ENCODE data around the gene SLC16A4.
"Not testable (repeated sequence)": the region's sequence is repeated elsewhere in the genome, so short reads cannot be mapped to it uniquely, and the experiment has no call there.

The SLC16A4 gene

DNA sequence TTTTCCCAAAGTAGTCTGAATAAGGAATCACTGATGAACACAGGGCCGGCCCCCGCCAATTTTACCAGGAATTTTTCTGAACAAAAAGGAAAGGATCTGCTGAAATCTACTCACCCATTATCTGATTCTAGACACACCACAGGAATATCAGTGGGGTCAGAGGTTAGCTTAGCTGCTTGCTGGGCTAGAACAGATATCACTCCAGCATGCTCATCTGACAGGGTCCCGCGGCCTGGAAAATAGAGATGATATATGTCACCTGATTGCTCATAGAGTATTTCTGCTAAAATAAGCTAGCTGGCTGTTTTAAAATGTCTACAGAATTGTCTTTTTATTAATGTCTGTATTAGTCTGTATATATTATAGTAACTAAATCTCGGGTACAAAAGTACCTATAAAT lies 13.0 kb upstream of the SLC16A4 start:
- H3K4me1 ChIP-seq (ENCODE audit: control extremely low read depth in 1 of 4, control insufficient read depth in 4 of 4, insufficient read depth in 4 of 4, low read length in 3 of 4): peaks cover 11 to 20% (median 13%) of the 10 kb centered on the region in 4 experiments
- H3K36me3 ChIP-seq (ENCODE audit: control insufficient read depth in 4 of 4, insufficient read depth in 4 of 4, low read length in 3 of 4): peaks cover 20 to 51% (median 41%) of the 10 kb centered on the region in 4 experiments
- WGBS (ENCODE audit: insufficient coverage): 100% methylated on average over 3 of the region's 5 CpGs
- H3K27me3 ChIP-seq (replicated peaks in 2 of 5; ENCODE audit: control insufficient read depth in 4 of 5, insufficient read depth in 5 of 5, low read length in 4 of 5): no peaks in the 10 kb centered on the region
- no peaks in the 10 kb centered on the region for H3K9me3 ChIP-seq (ENCODE audit: control extremely low read depth in 1 of 5, control insufficient read depth in 4 of 5, insufficient read depth in 2 of 5, low read depth in 1 of 5, low read length in 4 of 5)
- H3K27ac ChIP-seq (ENCODE audit: insufficient read depth in 1 of 2, low read depth in 1 of 2, low read length in 2 of 2, poor library complexity in 1 of 2, severe bottlenecking in 2 of 2): peak overlapping the region in 1 of 2 experiments; percentile 14
- H3K4me3 ChIP-seq (ENCODE audit: control insufficient read depth in 1 of 7, extremely low read depth in 1 of 7, insufficient read depth in 4 of 7, low read depth in 2 of 7, low read length in 6 of 7): no peak overlapping the region
- DNase-seq: no peak
- ChIA-PET POLR2A (interaction anchor here (0.7 to 1.4 kb wide), 2 partner anchors 36 to 66 kb away, joined by 3 to 4 read pairs; no protein-coding TSS in a partner anchor), CTCF (interaction anchor here (1.0 to 2.7 kb wide), 3 partner anchors 21 to 64 kb away, joined by 3 to 8 read pairs (median 5); partner anchors contain the start of gene RBM15)

DNA sequence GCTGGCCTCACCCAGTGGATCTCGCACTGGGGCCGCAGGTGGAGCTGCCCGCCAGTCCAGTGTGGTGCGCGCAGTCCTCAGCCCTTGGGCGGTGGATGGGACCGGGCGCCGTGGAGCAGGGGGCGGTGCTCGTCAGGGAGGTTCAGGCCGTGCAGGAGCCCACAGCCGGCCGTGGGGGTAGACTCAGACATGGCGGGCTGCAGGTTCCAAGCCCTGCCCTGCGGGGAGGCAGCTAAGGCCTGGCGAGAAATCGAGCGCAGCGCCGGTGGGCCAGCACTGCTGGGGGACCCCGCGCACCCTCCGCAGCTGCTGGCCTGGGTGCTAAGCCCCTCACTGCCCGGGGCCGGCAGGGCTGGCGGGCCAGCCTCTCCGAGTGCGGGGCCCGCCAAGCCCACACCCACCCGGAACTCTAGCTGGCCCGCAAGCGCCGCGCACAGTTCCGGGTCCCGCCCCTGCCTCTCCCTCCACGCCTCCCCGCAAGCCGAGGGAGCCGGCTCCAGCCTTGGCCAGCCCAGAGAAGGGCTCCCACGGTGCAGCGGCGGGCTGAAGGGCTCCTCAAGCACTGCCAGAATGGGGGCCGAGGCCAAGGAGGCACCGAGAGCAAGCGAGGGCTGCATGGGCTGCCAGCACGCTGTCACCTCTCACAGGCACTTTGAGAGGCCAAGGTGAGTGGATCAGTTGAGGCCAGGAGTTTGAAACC lies 5.6 kb upstream of the SLC16A4 start:
- H3K4me3 ChIP-seq (ENCODE audit: control insufficient read depth in 1 of 7, extremely low read depth in 1 of 7, insufficient read depth in 4 of 7, low read depth in 2 of 7, low read length in 6 of 7); POLR2A ChIA-PET; H3K27ac ChIP-seq (ENCODE audit: insufficient read depth in 1 of 2, low read depth in 1 of 2, low read length in 2 of 2, poor library complexity in 1 of 2, severe bottlenecking in 2 of 2); H3K4me1 ChIP-seq (ENCODE audit: control extremely low read depth in 1 of 4, control insufficient read depth in 4 of 4, insufficient read depth in 4 of 4, low read length in 3 of 4); DNase-seq; H3K9me3 ChIP-seq (ENCODE audit: control extremely low read depth in 1 of 5, control insufficient read depth in 4 of 5, insufficient read depth in 2 of 5, low read depth in 1 of 5, low read length in 4 of 5); H3K27me3 ChIP-seq (replicated peaks in 2 of 5; ENCODE audit: control insufficient read depth in 4 of 5, insufficient read depth in 5 of 5, low read length in 4 of 5): not testable (repeated sequence)
- peaks cover 8 to 20% (median 14%) of the 10 kb centered on the region in 4 experiments for H3K36me3 ChIP-seq (ENCODE audit: control insufficient read depth in 4 of 4, insufficient read depth in 4 of 4, low read length in 3 of 4)
- CTCF ChIA-PET: interaction anchor here (1.6 kb wide), 1 partner anchor 10 kb away, joined by 4 read pairs; no protein-coding TSS in a partner anchor
- WGBS (ENCODE audit: insufficient coverage): 97% methylated on average over 33 of the region's 48 CpGs

DNA sequence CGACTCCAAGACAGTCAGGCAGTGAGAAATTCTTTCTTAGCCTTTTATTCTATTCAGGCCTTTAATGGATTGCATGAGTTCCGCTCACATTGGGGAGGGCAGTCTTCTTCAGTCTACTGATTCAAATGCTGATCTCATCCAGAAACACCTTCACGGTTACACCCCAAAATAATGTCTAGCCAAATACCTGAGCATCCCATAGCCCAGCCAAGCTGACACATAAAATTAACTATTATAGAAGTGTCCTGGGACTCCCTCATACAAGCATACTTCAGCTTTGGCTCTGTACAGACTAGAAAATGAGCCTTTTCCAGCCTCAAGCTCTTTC lies 3.6 kb upstream of the SLC16A4 start:
- no peaks in the 10 kb centered on the region for H3K27me3 ChIP-seq (replicated peaks in 2 of 5; ENCODE audit: control insufficient read depth in 4 of 5, insufficient read depth in 5 of 5, low read length in 4 of 5)
- no peaks in the 10 kb centered on the region for H3K9me3 ChIP-seq (ENCODE audit: control extremely low read depth in 1 of 5, control insufficient read depth in 4 of 5, insufficient read depth in 2 of 5, low read depth in 1 of 5, low read length in 4 of 5)
- WGBS (ENCODE audit: insufficient coverage): 96% methylated on average over 3 of the region's 3 CpGs
- POLR2A ChIA-PET: no interaction called here
- CTCF ChIA-PET: no interaction called here
- peaks cover 1 to 8% (median 4%) of the 10 kb centered on the region in 4 experiments for H3K36me3 ChIP-seq (ENCODE audit: control insufficient read depth in 4 of 4, insufficient read depth in 4 of 4, low read length in 3 of 4)
- H3K27ac ChIP-seq (ENCODE audit: insufficient read depth in 1 of 2, low read depth in 1 of 2, low read length in 2 of 2, poor library complexity in 1 of 2, severe bottlenecking in 2 of 2): no peak overlapping the region
- H3K4me1 ChIP-seq (ENCODE audit: control extremely low read depth in 1 of 4, control insufficient read depth in 4 of 4, insufficient read depth in 4 of 4, low read length in 3 of 4): no peaks in the 10 kb centered on the region
- no peak overlapping the region for H3K4me3 ChIP-seq (ENCODE audit: control insufficient read depth in 1 of 7, extremely low read depth in 1 of 7, insufficient read depth in 4 of 7, low read depth in 2 of 7, low read length in 6 of 7)
- no peak for DNase-seq

DNA sequence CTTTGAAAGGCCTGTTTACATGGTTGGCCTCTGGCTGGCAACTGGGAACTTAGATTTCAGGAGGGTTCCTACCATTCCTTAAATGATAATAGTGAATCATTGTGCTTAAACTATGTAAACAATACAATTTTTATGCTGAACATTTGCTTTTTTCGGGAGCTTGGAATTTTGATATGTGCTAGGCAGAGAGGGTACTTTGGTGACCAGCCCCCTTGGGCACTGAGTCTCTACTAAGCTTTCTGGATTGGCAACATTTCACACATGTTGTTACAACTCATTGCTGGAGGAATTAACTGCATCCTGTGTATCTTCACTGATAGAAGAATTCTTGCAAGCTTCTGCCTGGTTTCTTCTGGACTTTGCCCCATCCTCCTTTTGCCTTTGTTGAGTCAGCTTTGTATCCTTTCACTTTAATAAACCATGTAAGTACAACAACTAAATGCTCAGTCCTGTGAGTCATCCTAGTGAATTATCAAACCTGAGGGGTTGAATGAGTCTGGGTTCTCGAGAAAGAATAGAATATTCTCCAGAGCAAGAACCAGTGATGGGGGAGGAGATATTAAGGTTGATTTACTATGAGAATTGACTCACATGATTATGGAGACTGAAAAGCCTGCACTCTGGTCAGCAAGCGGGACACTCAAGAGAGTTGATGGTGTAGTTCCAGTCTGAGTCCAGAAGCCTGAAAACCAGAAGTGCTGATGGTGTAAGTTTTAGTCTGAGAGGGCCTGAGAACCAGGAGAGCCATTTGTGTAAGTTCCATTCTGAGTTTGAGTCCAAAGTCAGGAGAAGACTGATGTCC lies 3.1 kb upstream of the SLC16A4 start:
- DNase-seq: no peak
- Histone ChIP-seq H3K4me3 (ENCODE audit: control insufficient read depth in 1 of 7, extremely low read depth in 1 of 7, insufficient read depth in 4 of 7, low read depth in 2 of 7, low read length in 6 of 7) (no peak overlapping the region), H3K9me3 (ENCODE audit: control extremely low read depth in 1 of 5, control insufficient read depth in 4 of 5, insufficient read depth in 2 of 5, low read depth in 1 of 5, low read length in 4 of 5) (no peaks in the 10 kb centered on the region), H3K27ac (ENCODE audit: insufficient read depth in 1 of 2, low read depth in 1 of 2, low read length in 2 of 2, poor library complexity in 1 of 2, severe bottlenecking in 2 of 2) (no peak overlapping the region), H3K4me1 (ENCODE audit: control extremely low read depth in 1 of 4, control insufficient read depth in 4 of 4, insufficient read depth in 4 of 4, low read length in 3 of 4) (no peaks in the 10 kb centered on the region), H3K27me3 (replicated peaks in 2 of 5; ENCODE audit: control insufficient read depth in 4 of 5, insufficient read depth in 5 of 5, low read length in 4 of 5) (no peaks in the 10 kb centered on the region), H3K36me3 (ENCODE audit: control insufficient read depth in 4 of 4, insufficient read depth in 4 of 4, low read length in 3 of 4) (peaks cover 0 to 5% (median 3%) of the 10 kb centered on the region in 4 experiments)
- ChIA-PET CTCF (no interaction called here), POLR2A (no interaction called here)
- WGBS (ENCODE audit: insufficient coverage): 100% methylated on average over 3 of the region's 3 CpGs

DNA sequence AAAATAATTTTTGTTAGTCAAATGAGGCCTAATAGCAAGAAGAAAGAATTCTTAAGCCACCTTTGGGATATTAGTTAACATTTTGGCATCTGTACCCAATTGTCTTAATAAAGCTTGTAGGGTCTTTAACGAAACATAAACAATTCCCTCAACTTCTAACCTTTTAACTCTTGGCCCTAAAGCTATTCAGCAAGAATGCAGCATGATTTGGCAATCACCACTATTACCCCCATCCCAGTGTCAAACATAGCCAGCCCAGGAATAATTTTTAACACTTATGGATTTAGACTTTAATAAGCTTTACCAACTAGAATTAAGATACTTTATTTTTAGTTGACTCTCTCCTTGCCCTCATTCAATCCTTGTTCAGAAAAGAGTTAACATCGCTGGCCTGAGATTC lies 2.5 kb upstream of the SLC16A4 start:
- WGBS (ENCODE audit: insufficient coverage): 100% methylated on average over 1 of the region's 2 CpGs
- POLR2A ChIA-PET: no interaction called here
- H3K36me3 ChIP-seq (ENCODE audit: control insufficient read depth in 4 of 4, insufficient read depth in 4 of 4, low read length in 3 of 4): peaks cover 0 to 5% (median 3%) of the 10 kb centered on the region in 4 experiments
- H3K4me1 ChIP-seq (ENCODE audit: control extremely low read depth in 1 of 4, control insufficient read depth in 4 of 4, insufficient read depth in 4 of 4, low read length in 3 of 4): no peaks in the 10 kb centered on the region
- no peaks in the 10 kb centered on the region for H3K9me3 ChIP-seq (ENCODE audit: control extremely low read depth in 1 of 5, control insufficient read depth in 4 of 5, insufficient read depth in 2 of 5, low read depth in 1 of 5, low read length in 4 of 5)
- no peak overlapping the region for H3K27ac ChIP-seq (ENCODE audit: insufficient read depth in 1 of 2, low read depth in 1 of 2, low read length in 2 of 2, poor library complexity in 1 of 2, severe bottlenecking in 2 of 2)
- CTCF ChIA-PET: no interaction called here
- H3K4me3 ChIP-seq (ENCODE audit: control insufficient read depth in 1 of 7, extremely low read depth in 1 of 7, insufficient read depth in 4 of 7, low read depth in 2 of 7, low read length in 6 of 7): no peak overlapping the region
- no peak for DNase-seq
- no peaks in the 10 kb centered on the region for H3K27me3 ChIP-seq (replicated peaks in 2 of 5; ENCODE audit: control insufficient read depth in 4 of 5, insufficient read depth in 5 of 5, low read length in 4 of 5)

DNA sequence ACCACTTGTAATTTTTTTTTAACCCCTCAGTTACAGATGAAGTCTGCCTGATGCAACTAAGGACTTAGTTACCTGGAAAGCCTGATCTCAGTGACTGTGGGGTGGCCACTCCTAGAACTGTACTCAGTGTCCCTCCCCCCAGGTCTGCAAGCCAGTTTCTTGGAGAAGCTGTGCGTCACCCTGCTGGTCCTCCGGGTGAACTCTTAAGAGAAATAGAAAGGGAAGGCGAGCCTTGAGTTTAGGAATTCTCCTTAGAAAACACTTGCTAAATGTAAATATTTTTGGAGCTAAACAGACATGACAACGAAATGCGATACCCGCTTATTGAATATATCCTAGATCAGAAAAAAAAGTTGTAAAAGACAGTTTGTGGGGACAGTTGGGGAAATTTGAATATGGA lies 730 bp downstream of the SLC16A4 start:
- POLR2A ChIA-PET: no interaction called here

More for the DNA sequence above, 730 bp downstream of the SLC16A4 start:
- peaks cover 0 to 5% (median 3%) of the 10 kb centered on the region in 4 experiments for H3K36me3 ChIP-seq (ENCODE audit: control insufficient read depth in 4 of 4, insufficient read depth in 4 of 4, low read length in 3 of 4)
- WGBS (ENCODE audit: insufficient coverage): 100% methylated on average over 1 of the region's 6 CpGs
- H3K4me3 ChIP-seq (ENCODE audit: control insufficient read depth in 1 of 7, extremely low read depth in 1 of 7, insufficient read depth in 4 of 7, low read depth in 2 of 7, low read length in 6 of 7): no peak overlapping the region
- CTCF ChIA-PET: no interaction called here
- H3K9me3 ChIP-seq (ENCODE audit: control extremely low read depth in 1 of 5, control insufficient read depth in 4 of 5, insufficient read depth in 2 of 5, low read depth in 1 of 5, low read length in 4 of 5): no peaks in the 10 kb centered on the region
- H3K27ac ChIP-seq (ENCODE audit: insufficient read depth in 1 of 2, low read depth in 1 of 2, low read length in 2 of 2, poor library complexity in 1 of 2, severe bottlenecking in 2 of 2): no peak overlapping the region
- no peak for DNase-seq
- H3K27me3 ChIP-seq (replicated peaks in 2 of 5; ENCODE audit: control insufficient read depth in 4 of 5, insufficient read depth in 5 of 5, low read length in 4 of 5): no peaks in the 10 kb centered on the region
- no peaks in the 10 kb centered on the region for H3K4me1 ChIP-seq (ENCODE audit: control extremely low read depth in 1 of 4, control insufficient read depth in 4 of 4, insufficient read depth in 4 of 4, low read length in 3 of 4)

Data from common myeloid progenitor, CD34-positive (primary cell).